ENCODE measurements around the gene DBH. TPM values are rescaled to one million over a fixed set of nuclear protein-coding genes. Genes with fewer than 3 reads are reported as not detected.

The DBH gene
- total RNA-seq, 1 donor, result not detected

- DNase-seq (ENCODE audit: low read depth), result no peak
- H3K4me3 ChIP-seq (ENCODE audit: low read depth, low read length), result no peak overlapping the region
- TF ChIP-seq CTCF (IDR thresholded peaks at IDR 0.05; ENCODE audit: insufficient read depth, low read length), result no peak
Measured at GRCh38 chr9:133685653-133686609, 49.8 kb downstream of the DBH start.

- H3K4me3 ChIP-seq (ENCODE audit: low read depth, low read length), result no peak overlapping the region
- TF ChIP-seq CTCF (IDR thresholded peaks at IDR 0.05; ENCODE audit: insufficient read depth, low read length), result no peak
- DNase-seq (ENCODE audit: low read depth), result no peak
Measured at GRCh38 chr9:133686642-133687575, 50.7 kb downstream of the DBH start.

- no peak for TF ChIP-seq CTCF (IDR thresholded peaks at IDR 0.05; ENCODE audit: insufficient read depth, low read length)
- H3K4me3 ChIP-seq (ENCODE audit: low read depth, low read length), result no peak overlapping the region
- DNase-seq (ENCODE audit: low read depth), result no peak
Measured at GRCh38 chr9:133687856-133688761, 51.9 kb downstream of the DBH start.

- DNase-seq (ENCODE audit: low read depth), result no peak
- no peak for TF ChIP-seq CTCF (IDR thresholded peaks at IDR 0.05; ENCODE audit: insufficient read depth, low read length)
- no peak overlapping the region for H3K4me3 ChIP-seq (ENCODE audit: low read depth, low read length)
Measured at GRCh38 chr9:133689151-133689763, 53.1 kb downstream of the DBH start.

GRCh38 chr9:133690081-133690561 is 54.0 kb downstream of the DBH start:
- no peak for TF ChIP-seq CTCF (IDR thresholded peaks at IDR 0.05; ENCODE audit: insufficient read depth, low read length)
- H3K4me3 ChIP-seq (ENCODE audit: low read depth, low read length), result no peak overlapping the region
- DNase-seq (ENCODE audit: low read depth), result no peak
